ENCODE results near the gene ACSBG1. TPM values are rescaled to one million over a fixed set of nuclear protein-coding genes. Genes with fewer than 3 reads are reported as not detected.

Gene ACSBG1
- total and polyA plus RNA-seq, 4 donors, result 0.47 to 7.9 (median 2.5) TPM

GRCh38 chr15:78244893-78245292, 10.5 kb upstream of the ACSBG1 start:
- Histone ChIP-seq H3K9ac (ENCODE audit: insufficient read depth in 1 of 2, low read length in 2 of 2) (no peak overlapping the region), H3K27me3 (ENCODE audit: control insufficient read depth in 3 of 3, insufficient read depth in 3 of 3, low read length in 2 of 3) (no peaks in the 10 kb centered on the region), H3K36me3 (ENCODE audit: control insufficient read depth in 4 of 4, insufficient read depth in 4 of 4, low read length in 4 of 4) (no peaks in the 10 kb centered on the region), H3K27ac (ENCODE audit: low read depth in 1 of 2, low read length in 1 of 2) (no peak overlapping the region), H3K4me3 (no peak overlapping the region), H3K9me3 (ENCODE audit: control insufficient read depth in 4 of 4, insufficient read depth in 3 of 4, low read length in 3 of 4) (no peaks in the 10 kb centered on the region), H3K4me1 (ENCODE audit: control insufficient read depth in 5 of 5, insufficient read depth in 5 of 5, low read length in 5 of 5) (peaks cover 0 to 9% (median 0%) of the 10 kb centered on the region in 5 donors)
- DNase-seq, result no peak
- WGBS, 2 donors, result 61 to 69% methylated on average over 7 of the region's 7 CpGs
- ATAC-seq (ENCODE audit: insufficient read depth, low FRiP score), result no peak
- TF ChIP-seq CTCF (IDR thresholded peaks at IDR 0.05; ENCODE audit: control extremely low read depth, extremely low read depth), result no peak

GRCh38 chr15:78244101-78244500, 9.7 kb upstream of the ACSBG1 start:
- Histone ChIP-seq H3K9me3 (ENCODE audit: control insufficient read depth in 4 of 4, insufficient read depth in 3 of 4, low read length in 3 of 4) (no peaks in the 10 kb centered on the region), H3K36me3 (ENCODE audit: control insufficient read depth in 4 of 4, insufficient read depth in 4 of 4, low read length in 4 of 4) (no peaks in the 10 kb centered on the region), H3K27me3 (ENCODE audit: control insufficient read depth in 3 of 3, insufficient read depth in 3 of 3, low read length in 2 of 3) (no peaks in the 10 kb centered on the region), H3K4me3 (no peak overlapping the region), H3K27ac (ENCODE audit: low read depth in 1 of 2, low read length in 1 of 2) (no peak overlapping the region), H3K9ac (ENCODE audit: insufficient read depth in 1 of 2, low read length in 2 of 2) (no peak overlapping the region), H3K4me1 (ENCODE audit: control insufficient read depth in 5 of 5, insufficient read depth in 5 of 5, low read length in 5 of 5) (peaks cover 0 to 9% (median 0%) of the 10 kb centered on the region in 5 donors)
- 72 to 90% methylated on average over 6 of the region's 6 CpGs for WGBS, 2 donors
- no peak for ATAC-seq (ENCODE audit: insufficient read depth, low FRiP score)
- no peak for TF ChIP-seq CTCF (IDR thresholded peaks at IDR 0.05; ENCODE audit: control extremely low read depth, extremely low read depth)
- no peak for DNase-seq

GRCh38 chr15:78243491-78243941, 9.2 kb upstream of the ACSBG1 start:
- no peak for TF ChIP-seq CTCF (IDR thresholded peaks at IDR 0.05; ENCODE audit: control extremely low read depth, extremely low read depth)
- 55 to 70% methylated on average over 6 of the region's 6 CpGs for WGBS, 2 donors
- Histone ChIP-seq H3K4me3 (no peak overlapping the region), H3K36me3 (ENCODE audit: control insufficient read depth in 4 of 4, insufficient read depth in 4 of 4, low read length in 4 of 4) (no peaks in the 10 kb centered on the region), H3K9me3 (ENCODE audit: control insufficient read depth in 4 of 4, insufficient read depth in 3 of 4, low read length in 3 of 4) (no peaks in the 10 kb centered on the region), H3K27me3 (ENCODE audit: control insufficient read depth in 3 of 3, insufficient read depth in 3 of 3, low read length in 2 of 3) (no peaks in the 10 kb centered on the region), H3K4me1 (ENCODE audit: control insufficient read depth in 5 of 5, insufficient read depth in 5 of 5, low read length in 5 of 5) (peaks cover 0 to 9% (median 0%) of the 10 kb centered on the region in 5 donors), H3K9ac (ENCODE audit: insufficient read depth in 1 of 2, low read length in 2 of 2) (no peak overlapping the region), H3K27ac (ENCODE audit: low read depth in 1 of 2, low read length in 1 of 2) (no peak overlapping the region)
- no peak for ATAC-seq (ENCODE audit: insufficient read depth, low FRiP score)
- DNase-seq, result peak; percentile 69 to 77 (median 71)

GRCh38 chr15:78243058-78243457, 8.7 kb upstream of the ACSBG1 start:
- Histone ChIP-seq H3K9ac (ENCODE audit: insufficient read depth in 1 of 2, low read length in 2 of 2) (no peak overlapping the region), H3K4me3 (no peak overlapping the region), H3K36me3 (ENCODE audit: control insufficient read depth in 4 of 4, insufficient read depth in 4 of 4, low read length in 4 of 4) (no peaks in the 10 kb centered on the region), H3K4me1 (ENCODE audit: control insufficient read depth in 5 of 5, insufficient read depth in 5 of 5, low read length in 5 of 5) (peaks cover 0 to 9% (median 0%) of the 10 kb centered on the region in 5 donors), H3K27me3 (ENCODE audit: control insufficient read depth in 3 of 3, insufficient read depth in 3 of 3, low read length in 2 of 3) (no peaks in the 10 kb centered on the region), H3K27ac (ENCODE audit: low read depth in 1 of 2, low read length in 1 of 2) (no peak overlapping the region), H3K9me3 (ENCODE audit: control insufficient read depth in 4 of 4, insufficient read depth in 3 of 4, low read length in 3 of 4) (no peaks in the 10 kb centered on the region)
- WGBS, 2 donors, result 63 to 91% methylated on average over 6 of the region's 6 CpGs
- ATAC-seq (ENCODE audit: insufficient read depth, low FRiP score) (no peak), DNase-seq (no peak)
- no peak for TF ChIP-seq CTCF (IDR thresholded peaks at IDR 0.05; ENCODE audit: control extremely low read depth, extremely low read depth)

Measured in lung (tissue), 12 donors.